GM19467 (cell line): ENCODE measurements around the gene GARIN1A.
"Not testable (repeated sequence)": the region's sequence is repeated elsewhere in the genome, so short reads cannot be mapped to it uniquely, and the experiment has no call there.

ENCODE experiments used
- ATAC-seq: cut with Tn5 transposase; IDR thresholded peaks from one replicate; pipeline ENCODE4 v1.9.1; 2021; ENCODE audit warnings: mild to moderate bottlenecking, moderate library complexity; ENCODE audit not compliant: unreplicated experiment

GARIN1A gene

GRCh38 chr7:128681794-128682537 is 9.9 kb downstream of the GARIN1A start:
- ATAC-seq: no peak

GRCh38 chr7:128683270-128683669 is 11.2 kb downstream of the GARIN1A start:
- not testable (repeated sequence) for ATAC-seq

- not testable (repeated sequence) for ATAC-seq
Measured at GRCh38 chr7:128683738-128684137, 11.6 kb downstream of the GARIN1A start.

- ATAC-seq: no peak
Measured at GRCh38 chr7:128687131-128687530, 15.0 kb downstream of the GARIN1A start.

GRCh38 chr7:128688492-128688891 is 16.4 kb downstream of the GARIN1A start:
- ATAC-seq: no peak

GRCh38 chr7:128689161-128689935 is 17.3 kb downstream of the GARIN1A start:
- ATAC-seq: not testable (repeated sequence)

- ATAC-seq: no peak
Measured at GRCh38 chr7:128691227-128691626, 19.1 kb downstream of the GARIN1A start.

- no peak for ATAC-seq
Measured at GRCh38 chr7:128692623-128693270, 20.7 kb downstream of the GARIN1A start.

- ATAC-seq: no peak
Measured at GRCh38 chr7:128693373-128694015, 21.4 kb downstream of the GARIN1A start.

- ATAC-seq: no peak
Measured at GRCh38 chr7:128694738-128695137, 22.6 kb downstream of the GARIN1A start.

- no peak for ATAC-seq
Measured at GRCh38 chr7:128697302-128697905, 25.3 kb downstream of the GARIN1A start.

GRCh38 chr7:128699196-128699712 is 27.2 kb downstream of the GARIN1A start:
- ATAC-seq: no peak

GRCh38 chr7:128699895-128700294 is 27.8 kb downstream of the GARIN1A start:
- ATAC-seq: no peak

- no peak for ATAC-seq
Measured at GRCh38 chr7:128701062-128701785, 29.1 kb downstream of the GARIN1A start.

- ATAC-seq: no peak
Measured at GRCh38 chr7:128703609-128704241, 31.6 kb downstream of the GARIN1A start.

GRCh38 chr7:128705891-128706333 is 33.8 kb downstream of the GARIN1A start:
- ATAC-seq: no peak

- ATAC-seq: no peak
Measured at GRCh38 chr7:128707752-128708151, 35.7 kb downstream of the GARIN1A start.

GRCh38 chr7:128708235-128708634 is 36.1 kb downstream of the GARIN1A start:
- no peak for ATAC-seq

GRCh38 chr7:128708824-128709223 is 36.7 kb downstream of the GARIN1A start:
- no peak for ATAC-seq
